H1 (cell line): Measurements from ENCODE around the gene PITRM1. TPM values are rescaled to one million over a fixed set of nuclear protein-coding genes. Genes with fewer than 3 reads are reported as not detected.
A peak's percentile ranks its signal among the peaks of the same experiment; 100 is the strongest.

Experiments
- CTCF ChIA-PET: fragments of 300-600 bp; sonication (Branson Sonifier 250); formaldehyde crosslinking; loops from one replicate; lab custom pipeline; 2021; ENCODE audit not compliant: partially characterized antibody; lab: Charles Lee
- POLR2A ChIA-PET: fragments of 300-600 bp; sonication (Branson Sonifier 250); formaldehyde crosslinking; loops from one replicate; lab custom pipeline; 2021; ENCODE audit warnings: inconsistent platforms; ENCODE audit not compliant: partially characterized antibody; lab: Charles Lee
- DNase-seq, 2 experiments: peaks; one replicate each; pipeline versions ENCODE4 v3.0.0 to v3.0.0-alpha.2; 2010 to 2022; ENCODE audit warnings: low spot score in 2 of 2, low read depth in 1 of 2, mixed read lengths in 1 of 2
- FAIRE-seq: peaks from 2 replicates; lab custom pipeline; 2011; peaks lifted over from hg19 to GRCh38; lab: Jason Lieb, UNC
- H2AFZ ChIP-seq: 2 replicates; pipeline ENCODE4 v1.8.1; 2012; ENCODE audit warnings: low read length, inconsistent platforms
- H2AK5ac ChIP-seq: 2 replicates; pipeline ENCODE4 v1.6.1; 2013; ENCODE audit warnings: low read depth, low read length
- H2BK120ac ChIP-seq: replicated peaks from 2 replicates; pipeline ENCODE3; 2013; ENCODE audit warnings: low read depth, low read length, inconsistent platforms
- H2BK12ac ChIP-seq: 2 replicates; pipeline ENCODE4 v1.6.1; 2013; ENCODE audit warnings: low read depth, low read length
- H2BK15ac ChIP-seq: 2 replicates; pipeline ENCODE4 v1.6.1; 2013; ENCODE audit warnings: low read length
- H2BK20ac ChIP-seq: 2 replicates; pipeline ENCODE4 v1.6.1; 2013; ENCODE audit warnings: low read length
- H2BK5ac ChIP-seq: 2 replicates; pipeline ENCODE4 v1.6.1; 2013; ENCODE audit warnings: low read depth, low read length
- H3K14ac ChIP-seq: 2 replicates; pipeline ENCODE4 v1.6.1; 2013; ENCODE audit warnings: inconsistent platforms; ENCODE audit not compliant: insufficient read length
- H3K18ac ChIP-seq: 2 replicates; pipeline ENCODE4 v1.6.1; 2013; ENCODE audit warnings: low read length; ENCODE audit errors: extremely low read depth
- H3K23ac ChIP-seq: 2 replicates; pipeline ENCODE4 v1.6.1; 2013; ENCODE audit warnings: inconsistent platforms; ENCODE audit not compliant: insufficient read length
- H3K23me2 ChIP-seq: 2 replicates; pipeline ENCODE4 v1.6.1; 2013; ENCODE audit warnings: low read depth, low read length
- H3K27ac ChIP-seq: 2 replicates; pipeline ENCODE4 v1.6.1; 2011; ENCODE audit warnings: low read depth, low read length, inconsistent platforms
- H3K27me3 ChIP-seq, 4 experiments: replicated peaks in 1 of 4; 1 replicate in 1 of 4; 2 replicates in 3 of 4; pipeline versions ENCODE4 v1.6.1 to v1.8.1; 2011 to 2013; ENCODE audit warnings: low read length in 3 of 4, mild to moderate bottlenecking in 3 of 4, inconsistent platforms in 2 of 4, mixed read lengths in 2 of 4, moderate library complexity in 1 of 4; ENCODE audit not compliant: control insufficient read depth in 3 of 4, insufficient read depth in 3 of 4; ENCODE audit errors: extremely low read depth in 1 of 4
- H3K36me3 ChIP-seq, 4 experiments: 2 replicates each; pipeline versions ENCODE4 v1.6.1 to v1.8.1; 2011 to 2013; ENCODE audit warnings: mild to moderate bottlenecking in 4 of 4, low read length in 3 of 4, moderate library complexity in 2 of 4, control low read depth in 1 of 4, inconsistent platforms in 1 of 4; ENCODE audit not compliant: insufficient read depth in 4 of 4, control insufficient read depth in 2 of 4
- H3K4ac ChIP-seq: replicated peaks from 2 replicates; pipeline ENCODE3; 2013; ENCODE audit warnings: low read length, low read depth, mixed read lengths, inconsistent platforms; ENCODE audit not compliant: insufficient read length
- H3K4me1 ChIP-seq, 4 experiments: replicated peaks in 1 of 4; 1 replicate in 1 of 4; 2 replicates in 3 of 4; pipeline versions ENCODE4 v1.6.1 to v1.8.1; 2011 to 2013; ENCODE audit warnings: low read length in 3 of 4, inconsistent platforms in 2 of 4, mixed read lengths in 1 of 4; ENCODE audit not compliant: insufficient read depth in 4 of 4, control insufficient read depth in 3 of 4
- H3K4me2 ChIP-seq, 2 experiments: 2 replicates each; pipeline versions ENCODE4 v1.6.1 to v1.8.1; 2011 to 2013; ENCODE audit warnings: low read depth in 2 of 2, low read length in 2 of 2, control low read depth in 1 of 2, inconsistent platforms in 1 of 2, mild to moderate bottlenecking in 1 of 2; ENCODE audit not compliant: insufficient read depth in 1 of 2
- H3K4me3 ChIP-seq, 4 experiments: fragments of 200-600, 300-600 bp in 1 of 4; sonication (generic), shearing (Covaris generic), sonication (Bioruptor Twin) in 1 of 4; 2 replicates each; pipeline versions ENCODE4 v1.5.1 to v1.8.1; 2011 to 2016; ENCODE audit warnings: low read length in 4 of 4, low read depth in 3 of 4, control low read depth in 2 of 4, inconsistent platforms in 2 of 4, mild to moderate bottlenecking in 2 of 4, mixed read lengths in 1 of 4, moderate library complexity in 1 of 4; ENCODE audit not compliant: insufficient read depth in 2 of 4; ENCODE audit errors: extremely low read depth in 1 of 4
- H3K56ac ChIP-seq: replicated peaks from 2 replicates; pipeline ENCODE3; 2013; ENCODE audit warnings: low read depth, mild to moderate bottlenecking, mixed read lengths, low read length, inconsistent platforms; ENCODE audit not compliant: insufficient read length
- H3K79me1 ChIP-seq: 2 replicates; pipeline ENCODE4 v1.6.1; 2013; ENCODE audit warnings: low read depth, low read length, control low read depth
- H3K79me2 ChIP-seq, 2 experiments: 2 replicates each; pipeline versions ENCODE4 v1.6.1 to v1.8.1; 2012 to 2013; ENCODE audit warnings: low read length in 2 of 2, mild to moderate bottlenecking in 2 of 2, inconsistent platforms in 1 of 2; ENCODE audit not compliant: insufficient read depth in 2 of 2, control insufficient read depth in 1 of 2
- H3K9ac ChIP-seq, 4 experiments: replicated peaks in 1 of 4; 1 replicate in 1 of 4; 2 replicates in 3 of 4; pipeline versions ENCODE4 v1.6.1 to v1.8.1; 2011 to 2013; ENCODE audit warnings: low read depth in 3 of 4, low read length in 3 of 4, control low read depth in 2 of 4, mild to moderate bottlenecking in 2 of 4, moderate library complexity in 2 of 4, inconsistent platforms in 1 of 4; ENCODE audit errors: extremely low read depth in 1 of 4
- H3K9me3 ChIP-seq, 2 experiments: 2 replicates each; pipeline versions ENCODE4 v1.6.1 to v1.8.1; 2012 to 2013; ENCODE audit warnings: mild to moderate bottlenecking in 2 of 2, moderate library complexity in 2 of 2, control low read depth in 1 of 2, inconsistent platforms in 1 of 2, low read depth in 1 of 2, low read length in 1 of 2, mixed read lengths in 1 of 2; ENCODE audit not compliant: insufficient read depth in 2 of 2
- H4K20me1 ChIP-seq, 2 experiments: replicated peaks in 1 of 2; 2 replicates each; pipeline versions ENCODE3 to v1.8.1; 2011 to 2013; ENCODE audit warnings: inconsistent platforms in 2 of 2, low read length in 2 of 2, mild to moderate bottlenecking in 1 of 2; ENCODE audit not compliant: insufficient read depth in 2 of 2, control insufficient read depth in 1 of 2
- H4K5ac ChIP-seq: 2 replicates; pipeline ENCODE4 v1.6.1; 2013; ENCODE audit warnings: low read length, low read depth, mixed read lengths, inconsistent platforms; ENCODE audit not compliant: insufficient read length
- H4K8ac ChIP-seq: 2 replicates; pipeline ENCODE4 v1.8.0; 2013; ENCODE audit warnings: mild to moderate bottlenecking, moderate library complexity, low read length, inconsistent platforms; ENCODE audit not compliant: insufficient read depth; ENCODE audit errors: extremely low read depth
- H4K91ac ChIP-seq: replicated peaks from 2 replicates; pipeline ENCODE3; 2013; ENCODE audit warnings: low read length, mixed read lengths, inconsistent platforms; ENCODE audit not compliant: insufficient read length
- HDAC2 ChIP-seq, 2 experiments: fragments of 300-600 bp in 1 of 2; sonication (generic) in 1 of 2; IDR thresholded peaks; 2 replicates each; pipeline ENCODE4 v1.6.1; 2011 to 2012; ENCODE audit warnings: low read depth in 2 of 2, low read length in 2 of 2, mild to moderate bottlenecking in 2 of 2, moderate library complexity in 2 of 2, borderline replicate concordance in 1 of 2, inconsistent platforms in 1 of 2
- WGBS, 2 experiments: shearing (Covaris generic) in 1 of 2; methylation state at CpG; one replicate each; pipeline versions ENCODE4 v1.1.6 to v1.1.7; 2013 to 2015; ENCODE audit warnings: low lambda C conversion rate in 2 of 2, mixed read lengths in 2 of 2, inconsistent platforms in 1 of 2, low coverage in 1 of 2, missing lambda C conversion rate in 1 of 2; ENCODE audit not compliant: insufficient replicate concordance in 2 of 2, insufficient coverage in 1 of 2, insufficient read length in 1 of 2; ENCODE audit errors: extremely low coverage in 1 of 2, missing lambda C conversion rate in 1 of 2; 5-methylcytosine and 5-hydroxymethylcytosine counted together
- polyA plus RNA-seq, 7 experiments: library from polyadenylated mRNA; depleted of rRNA in 3 of 7; stranded (reverse) in 5 of 7; unstranded in 2 of 7; fragments of >200 nt in 5 of 7; fragments of 200-250 nt in 2 of 7; gene quantifications; 1 replicate in 5 of 7; 2 replicates in 1 of 7; 4 replicates in 1 of 7; pipeline versions ENCODE4 v1.2.1 to v1.2.3, GENCODE V29; 2011 to 2013; ENCODE audit warnings: missing spikeins in 2 of 7, mixed read lengths in 2 of 7
- total RNA-seq: library from RNA; stranded (reverse); fragmentation: NEBNext Ultra II Directional; extraction: Animal tissue kit (Norgen Biotek cat#: 25700); gene quantifications from 2 replicates; pipeline ENCODE4 v1.2.1, GENCODE V29; 2021

Gene PITRM1
- total and polyA plus RNA-seq, 2 of the 8 experiments (the other 6 are each of a cell fraction or from before 2014, with no cell fraction given): 18.6 to 31.5 TPM

- peaks cover 9 to 68% (median 42%) of the 10 kb centered on the region in 4 experiments; a peak in 7 of 8 replicates for H3K36me3 ChIP-seq
Observed at GRCh38 chr10:3128379-3129130, 44.0 kb downstream of the PITRM1 start.

More at GRCh38 chr10:3128379-3129130, 44.0 kb downstream of the PITRM1 start:
- no peak overlapping the region for H3K23ac ChIP-seq
- H4K5ac ChIP-seq: no peak overlapping the region
- no peak overlapping the region for H2BK20ac ChIP-seq
- H3K56ac ChIP-seq: no peak overlapping the region
- POLR2A ChIA-PET: no interaction called here
- FAIRE-seq: no peak
- no peak for TF ChIP-seq HDAC2 (IDR thresholded peaks at IDR 0.05; ENCODE audit: borderline replicate concordance in 1 of 2, low read depth in 2 of 2, low read length in 2 of 2)
- TF ChIP-seq, all 59 proteins: peak for 0
- H3K9ac ChIP-seq: no peak overlapping the region
- no peaks in the 10 kb centered on the region for H3K4me1 ChIP-seq
- WGBS, 2 experiments: 92% methylated on average over 24 of the region's 24 CpGs; no CpG with 5 or more reads in 1 of the 2 experiments
- CTCF ChIA-PET: no interaction called here
- no peak overlapping the region for H3K27ac ChIP-seq
- no peak overlapping the region for H2AK5ac ChIP-seq
- no peak overlapping the region for H3K4me3 ChIP-seq
- H2AFZ ChIP-seq: no peak overlapping the region
- no peak overlapping the region for H2BK120ac ChIP-seq
- H3K18ac ChIP-seq: no peak overlapping the region
- H3K4ac ChIP-seq: no peak overlapping the region
- H4K91ac ChIP-seq: no peak overlapping the region
- H3K4me2 ChIP-seq: no peak overlapping the region
- no peak overlapping the region for H2BK12ac ChIP-seq
- no peaks in the 10 kb centered on the region for H3K23me2 ChIP-seq
- no peak overlapping the region for H2BK15ac ChIP-seq
- H4K8ac ChIP-seq: peak overlapping the region; percentile 51; the same call in 1 of the 2 replicates
- H3K27me3 ChIP-seq: no peaks in the 10 kb centered on the region
- peaks cover 3 to 6% of the 10 kb centered on the region in 2 experiments for H4K20me1 ChIP-seq
- no peaks in the 10 kb centered on the region; the same call in 1 of the 2 replicates for H3K79me1 ChIP-seq
- no peak overlapping the region for H2BK5ac ChIP-seq
- no peak for DNase-seq
- H3K14ac ChIP-seq: no peak overlapping the region
- no peaks in the 10 kb centered on the region; a peak in 1 of 4 replicates for H3K9me3 ChIP-seq
- H3K79me2 ChIP-seq: no peaks in the 10 kb centered on the region
